Left ventricle myocardium inferior (tissue), 1 donor: ENCODE data around the gene GPLD1. TPM values are rescaled to one million over a fixed set of nuclear protein-coding genes. Genes with fewer than 3 reads are reported as not detected.

Source experiments
- DNase-seq: peaks from one replicate; pipeline ENCODE4 v3.0.0-alpha.2; 2020
- H3K27ac ChIP-seq: fragments of 200-600 bp; replicated peaks from 2 replicates; pipeline ENCODE4 v1.8.0; 2021
- H3K27me3 ChIP-seq: fragments of 200-600 bp; 2 replicates; pipeline ENCODE4 v1.8.0; 2021; ENCODE audit warnings: low read depth
- H3K36me3 ChIP-seq: fragments of 200-600 bp; 2 replicates; pipeline ENCODE4 v1.8.0; 2021
- H3K4me1 ChIP-seq: fragments of 200-600 bp; 2 replicates; pipeline ENCODE4 v1.8.0; 2021
- H3K4me3 ChIP-seq: fragments of 200-600 bp; 2 replicates; pipeline ENCODE4 v1.8.0; 2021; ENCODE audit warnings: mild to moderate bottlenecking, moderate library complexity
- H3K9me3 ChIP-seq: fragments of 200-600 bp; replicated peaks from 2 replicates; pipeline ENCODE4 v1.8.0; 2021
- intact Hi-C: fragments of 100-400 bp; cut with micrococcal nuclease; formaldehyde crosslinking; loops from one replicate; pipeline ENCODE4 v1.11.0; 2022
- total RNA-seq: library from RNA; stranded (reverse); fragmentation: NEBNext Ultra II Directional; extraction: Animal tissue kit (Norgen Biotek cat#: 25700); gene quantifications from one replicate; pipeline ENCODE4 v1.2.1, GENCODE V29; 2021
- TF ChIP-seq, protein P1 (sequence below): fragments of 200-600 bp; IDR thresholded peaks from 2 replicates; pipeline ENCODE4 v1.8.0; 2021; ENCODE audit warnings: antibody characterized with exemption, mild to moderate bottlenecking, borderline replicate concordance
- donor health status: DM: no; HTN: yes; CAD: no; lungs with severe emphysema.

The GPLD1 gene
- total RNA-seq, 1 donor from 2014 or later, result 0.71 TPM

DNA sequence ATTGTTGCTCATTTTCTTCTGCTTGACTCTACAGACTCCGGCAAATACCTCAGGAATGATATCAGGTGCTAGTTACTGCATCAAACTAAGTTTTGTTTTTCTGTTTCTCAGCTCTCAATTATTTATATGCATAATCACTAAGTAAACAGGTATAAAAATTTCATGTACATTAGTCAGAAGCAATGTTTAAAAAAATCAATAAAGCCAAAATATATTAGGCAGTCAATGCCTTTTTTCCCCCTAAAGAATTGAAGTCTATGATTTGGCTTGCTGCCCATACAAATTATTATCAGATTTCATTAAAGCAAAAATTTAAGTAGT lies 107.2 kb downstream of the GPLD1 start:
- H3K27me3 ChIP-seq, result no peaks in the 10 kb centered on the region
- H3K9me3 ChIP-seq, result no peaks in the 10 kb centered on the region
- no peak for DNase-seq
- no peak overlapping the region for H3K27ac ChIP-seq
- H3K4me3 ChIP-seq, result no peak overlapping the region
- TF ChIP-seq, protein P1, sequence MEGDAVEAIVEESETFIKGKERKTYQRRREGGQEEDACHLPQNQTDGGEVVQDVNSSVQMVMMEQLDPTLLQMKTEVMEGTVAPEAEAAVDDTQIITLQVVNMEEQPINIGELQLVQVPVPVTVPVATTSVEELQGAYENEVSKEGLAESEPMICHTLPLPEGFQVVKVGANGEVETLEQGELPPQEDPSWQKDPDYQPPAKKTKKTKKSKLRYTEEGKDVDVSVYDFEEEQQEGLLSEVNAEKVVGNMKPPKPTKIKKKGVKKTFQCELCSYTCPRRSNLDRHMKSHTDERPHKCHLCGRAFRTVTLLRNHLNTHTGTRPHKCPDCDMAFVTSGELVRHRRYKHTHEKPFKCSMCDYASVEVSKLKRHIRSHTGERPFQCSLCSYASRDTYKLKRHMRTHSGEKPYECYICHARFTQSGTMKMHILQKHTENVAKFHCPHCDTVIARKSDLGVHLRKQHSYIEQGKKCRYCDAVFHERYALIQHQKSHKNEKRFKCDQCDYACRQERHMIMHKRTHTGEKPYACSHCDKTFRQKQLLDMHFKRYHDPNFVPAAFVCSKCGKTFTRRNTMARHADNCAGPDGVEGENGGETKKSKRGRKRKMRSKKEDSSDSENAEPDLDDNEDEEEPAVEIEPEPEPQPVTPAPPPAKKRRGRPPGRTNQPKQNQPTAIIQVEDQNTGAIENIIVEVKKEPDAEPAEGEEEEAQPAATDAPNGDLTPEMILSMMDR, result no peak
- H3K4me1 ChIP-seq, result no peaks in the 10 kb centered on the region
- no peaks in the 10 kb centered on the region for H3K36me3 ChIP-seq
- intact Hi-C loops, result no loop called here

- Histone ChIP-seq H3K4me1 (no peaks in the 10 kb centered on the region), H3K36me3 (no peaks in the 10 kb centered on the region), H3K9me3 (no peaks in the 10 kb centered on the region), H3K27ac (no peak overlapping the region), H3K4me3 (no peak overlapping the region), H3K27me3 (no peaks in the 10 kb centered on the region)
- no peak for DNase-seq
- intact Hi-C loops, result no loop called here
- TF ChIP-seq, protein P1, result no peak
Measured at GRCh38 chr6:24381476-24382219, 107.7 kb downstream of the GPLD1 start.

- Histone ChIP-seq H3K4me1 (no peaks in the 10 kb centered on the region), H3K27me3 (peaks cover 12% of the 10 kb centered on the region), H3K27ac (no peak overlapping the region), H3K36me3 (no peaks in the 10 kb centered on the region), H3K4me3 (no peak overlapping the region), H3K9me3 (no peaks in the 10 kb centered on the region)
- TF ChIP-seq, protein P1, result no peak
- no peak for DNase-seq
- intact Hi-C loops, result no loop called here
Measured at GRCh38 chr6:24378473-24379097, 110.8 kb downstream of the GPLD1 start.

Other genes with a start within 250 kb of the GPLD1 start
- gene DCDC2, start 131.5 kb downstream of the GPLD1 start, total RNA-seq, result not detected
- 44.7 TPM for gene MRS2, start 86.6 kb downstream of the GPLD1 start, total RNA-seq
- gene ALDH5A1, start 5.4 kb upstream of the GPLD1 start, total RNA-seq, result 27.6 TPM
- not detected for gene KIAA0319, start 156.6 kb upstream of the GPLD1 start, total RNA-seq
- 22.1 TPM for gene TDP2, start 177.3 kb upstream of the GPLD1 start, total RNA-seq
- gene ACOT13, start 177.5 kb upstream of the GPLD1 start, total RNA-seq, result 59.2 TPM
- 40.4 TPM for gene C6orf62, start 229.6 kb upstream of the GPLD1 start, total RNA-seq